ENCODE results near the gene KLHL40.

DNA sequence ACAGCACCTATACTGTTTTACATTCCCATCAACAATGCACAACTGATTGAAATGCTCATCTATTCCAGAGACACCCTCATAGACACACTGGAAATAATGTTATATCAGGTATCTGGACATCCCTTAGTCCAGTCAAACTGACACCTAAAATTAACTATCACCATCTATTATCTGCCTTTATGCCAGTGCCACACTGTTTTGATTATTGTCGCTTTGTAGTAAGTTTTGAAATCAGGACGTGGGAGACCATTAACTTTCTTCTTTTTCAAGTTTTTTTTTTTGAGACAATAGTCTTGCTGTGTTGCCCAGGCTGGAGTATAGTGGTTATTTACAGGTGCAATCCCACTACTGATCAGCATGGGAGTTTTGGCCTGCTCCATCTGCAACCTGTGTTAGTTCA is 9.4 kb upstream of the KLHL40 start:
- TF ChIP-seq POLR2A (IDR thresholded peaks at IDR 0.05; ENCODE audit: low read depth, low read length) (no peak), POLR2AphosphoS5 (IDR thresholded peaks at IDR 0.05; ENCODE audit: insufficient read depth, low read depth, low read length) (no peak), GATA2 (IDR thresholded peaks at IDR 0.05; ENCODE audit: insufficient read depth, insufficient read length, low read depth, low read length) (no peak), MYC (IDR thresholded peaks at IDR 0.05; ENCODE audit: low read depth, low read length) (no peak), JUN (IDR thresholded peaks at IDR 0.05; ENCODE audit: borderline replicate concordance, insufficient read depth, insufficient read length, low read depth) (no peak), FOS (IDR thresholded peaks at IDR 0.05; ENCODE audit: borderline replicate concordance, insufficient read depth, low read length) (no peak)
- TF ChIP-seq, protein P1, sequence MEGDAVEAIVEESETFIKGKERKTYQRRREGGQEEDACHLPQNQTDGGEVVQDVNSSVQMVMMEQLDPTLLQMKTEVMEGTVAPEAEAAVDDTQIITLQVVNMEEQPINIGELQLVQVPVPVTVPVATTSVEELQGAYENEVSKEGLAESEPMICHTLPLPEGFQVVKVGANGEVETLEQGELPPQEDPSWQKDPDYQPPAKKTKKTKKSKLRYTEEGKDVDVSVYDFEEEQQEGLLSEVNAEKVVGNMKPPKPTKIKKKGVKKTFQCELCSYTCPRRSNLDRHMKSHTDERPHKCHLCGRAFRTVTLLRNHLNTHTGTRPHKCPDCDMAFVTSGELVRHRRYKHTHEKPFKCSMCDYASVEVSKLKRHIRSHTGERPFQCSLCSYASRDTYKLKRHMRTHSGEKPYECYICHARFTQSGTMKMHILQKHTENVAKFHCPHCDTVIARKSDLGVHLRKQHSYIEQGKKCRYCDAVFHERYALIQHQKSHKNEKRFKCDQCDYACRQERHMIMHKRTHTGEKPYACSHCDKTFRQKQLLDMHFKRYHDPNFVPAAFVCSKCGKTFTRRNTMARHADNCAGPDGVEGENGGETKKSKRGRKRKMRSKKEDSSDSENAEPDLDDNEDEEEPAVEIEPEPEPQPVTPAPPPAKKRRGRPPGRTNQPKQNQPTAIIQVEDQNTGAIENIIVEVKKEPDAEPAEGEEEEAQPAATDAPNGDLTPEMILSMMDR (IDR thresholded peaks at IDR 0.05; ENCODE audit: extremely low read depth in 1 of 2, insufficient read depth in 1 of 2, low read depth in 1 of 2, low read length in 2 of 2): no peak
